OCI-LY3 (cell line): Measurements from ENCODE around the gene LONRF3.

Experiments used
- H2AFZ ChIP-seq: fragments of 200-600, 300-600 bp; shearing (Covaris generic); 2 replicates; pipeline ENCODE4 v1.6.0; 2014; ENCODE audit warnings: antibody characterized with exemption, low read depth, low read length
- H3K27ac ChIP-seq: fragments of 200-600, 300-600 bp; sonication (generic); 2 replicates; pipeline ENCODE4 v1.5.1; 2014; ENCODE audit warnings: mild to moderate bottlenecking, low read length, moderate library complexity, mixed read lengths
- H3K27me3 ChIP-seq: fragments of 200-600, 300-600 bp; sonication (generic); 2 replicates; pipeline ENCODE4 v1.6.1; 2014; ENCODE audit warnings: low read depth, low read length, mixed read lengths
- H3K36me3 ChIP-seq: fragments of 200-600, 300-600 bp; sonication (generic); replicated peaks from 2 replicates; pipeline ENCODE3; 2014; ENCODE audit warnings: low read depth, low read length, mixed read lengths
- H3K4me1 ChIP-seq: fragments of 300-600, 200-600 bp; sonication (generic); 2 replicates; pipeline ENCODE4 v1.6.1; 2014; ENCODE audit warnings: low read length, mixed read lengths
- H3K4me2 ChIP-seq: fragments of 200-600, 300-600 bp; sonication (generic); 2 replicates; pipeline ENCODE4 v1.6.1; 2014; ENCODE audit warnings: low read length, mixed read lengths
- H3K4me3 ChIP-seq: fragments of 300-600, 200-600 bp; sonication (generic); 2 replicates; pipeline ENCODE4 v1.5.1; 2014; ENCODE audit warnings: antibody characterized with exemption, mild to moderate bottlenecking, low read length, moderate library complexity
- H3K79me2 ChIP-seq: fragments of 300-600, 200-600 bp; shearing (Covaris generic); 2 replicates; pipeline ENCODE4 v1.6.1; 2014; ENCODE audit warnings: mild to moderate bottlenecking, low read length, mixed read lengths
- H3K9ac ChIP-seq: fragments of 300-600, 200-600 bp; shearing (Covaris generic); 2 replicates; pipeline ENCODE4 v1.6.0; 2014; ENCODE audit warnings: mild to moderate bottlenecking, low read length, moderate library complexity
- H3K9me3 ChIP-seq: fragments of 200-600, 300-600 bp; shearing (Covaris generic); 2 replicates; pipeline ENCODE4 v1.6.1; 2014; ENCODE audit warnings: low read length, mixed read lengths; ENCODE audit not compliant: insufficient read depth
- H4K20me1 ChIP-seq: fragments of 200-600, 300-600 bp; sonication (generic); 2 replicates; pipeline ENCODE4 v1.6.1; 2016; ENCODE audit warnings: low read length, mixed read lengths; ENCODE audit not compliant: insufficient read depth
- CTCF ChIP-seq: fragments of 200-600, 300-600 bp; sonication (generic); IDR thresholded peaks from 2 replicates; pipeline ENCODE4 v1.5.1; 2014; ENCODE audit warnings: antibody characterized with exemption, low read length, low read depth
- EZH2phosphoT487 ChIP-seq: fragments of 200-600 bp; shearing (Covaris generic); IDR thresholded peaks from 2 replicates; pipeline ENCODE4 v1.6.1; 2018; ENCODE audit warnings: antibody characterized with exemption, mixed run types, low read depth

The LONRF3 gene

GRCh38 chrX:119062750-119063374, 88.4 kb downstream of the LONRF3 start:
- H3K4me1 ChIP-seq: peaks cover 17% of the 10 kb centered on the region
- peaks cover 6% of the 10 kb centered on the region; the same call in 1 of the 2 replicates for H3K27me3 ChIP-seq
- H3K4me3 ChIP-seq: no peak overlapping the region
- no peak overlapping the region for H3K9ac ChIP-seq
- no peak overlapping the region for H2AFZ ChIP-seq
- no peaks in the 10 kb centered on the region for H4K20me1 ChIP-seq
- no peaks in the 10 kb centered on the region for H3K9me3 ChIP-seq
- H3K79me2 ChIP-seq: no peaks in the 10 kb centered on the region
- TF ChIP-seq CTCF: no peak
- TF ChIP-seq EZH2phosphoT487: no peak
- H3K36me3 ChIP-seq: no peaks in the 10 kb centered on the region
- H3K4me2 ChIP-seq: no peak overlapping the region
- no peak overlapping the region for H3K27ac ChIP-seq

GRCh38 chrX:119063428-119063827, 89.0 kb downstream of the LONRF3 start:
- H3K9ac ChIP-seq: no peak overlapping the region
- H3K27ac ChIP-seq: no peak overlapping the region
- H3K9me3 ChIP-seq: no peaks in the 10 kb centered on the region
- no peak overlapping the region for H3K4me2 ChIP-seq
- peaks cover 23% of the 10 kb centered on the region for H3K4me1 ChIP-seq
- H3K79me2 ChIP-seq: no peaks in the 10 kb centered on the region
- H3K4me3 ChIP-seq: no peak overlapping the region
- H4K20me1 ChIP-seq: no peaks in the 10 kb centered on the region
- TF ChIP-seq EZH2phosphoT487 (no peak), CTCF (no peak)
- no peak overlapping the region for H2AFZ ChIP-seq
- peaks cover 6% of the 10 kb centered on the region; the same call in 1 of the 2 replicates for H3K27me3 ChIP-seq
- no peaks in the 10 kb centered on the region for H3K36me3 ChIP-seq

- peaks cover 16% of the 10 kb centered on the region; the same call in 1 of the 2 replicates for H3K9me3 ChIP-seq
- H3K4me1 ChIP-seq: peaks cover 54% of the 10 kb centered on the region
- H3K9ac ChIP-seq: peak overlapping the region; percentile 52
- TF ChIP-seq EZH2phosphoT487 (no peak), CTCF (peak; percentile 81)
- H3K4me2 ChIP-seq: peak overlapping the region; percentile 79
- H3K79me2 ChIP-seq: no peaks in the 10 kb centered on the region
- peaks cover 17% of the 10 kb centered on the region for H3K36me3 ChIP-seq
- peak overlapping the region; percentile 61 for H3K4me3 ChIP-seq
- peak overlapping the region; percentile 76 for H3K27ac ChIP-seq
- H4K20me1 ChIP-seq: no peaks in the 10 kb centered on the region
- H3K27me3 ChIP-seq: no peaks in the 10 kb centered on the region
- no peak overlapping the region for H2AFZ ChIP-seq
Observed at GRCh38 chrX:119067023-119067739, 92.8 kb downstream of the LONRF3 start.
